Gastrocnemius medialis (tissue), 4 donors: ENCODE measurements around the gene LTB4R2.

Experiments used
- CTCF ChIP-seq, 5 experiments: fragments of 450-650 bp in 3 of 5; fragments of 200-600 bp in 2 of 5; sonication (generic) in 2 of 5; IDR thresholded peaks in 4 of 5; conservative IDR thresholded peaks in 1 of 5; 1 replicate in 4 of 5; 2 replicates in 1 of 5; pipeline ENCODE4 v1.5.1; 2016 to 2019; ENCODE audit warnings: antibody characterized with exemption in 5 of 5, mild to moderate bottlenecking in 3 of 5, moderate library complexity in 3 of 5
- POLR2A ChIP-seq, 2 donors: fragments of 450-650 bp; IDR thresholded peaks; one replicate each; pipeline ENCODE4 v1.6.1; 2017; ENCODE audit warnings: antibody characterized with exemption in 2 of 2, mild to moderate bottlenecking in 2 of 2, moderate library complexity in 2 of 2

- TF ChIP-seq CTCF (IDR thresholded peaks at IDR 0.05 in 4 of 5, conservative IDR thresholded peaks at IDR 0.05 in 1 of 5) (no peak), POLR2A (IDR thresholded peaks at IDR 0.05) (no peak)
Measured at GRCh38 chr14:24269910-24270536, 39.9 kb upstream of the LTB4R2 start.
